HG03097 (cell line): ENCODE data around the gene CA14.
A peak's percentile ranks its signal among the peaks of the same experiment; 100 is the strongest.
"Not testable (repeated sequence)": the region's sequence is repeated elsewhere in the genome, so short reads cannot be mapped to it uniquely, and the experiment has no call there.

Source experiments
- ATAC-seq: cut with Tn5 transposase; IDR thresholded peaks from one replicate; pipeline ENCODE4 v1.9.1; 2021; ENCODE audit not compliant: unreplicated experiment, low FRiP score

CA14 gene

DNA sequence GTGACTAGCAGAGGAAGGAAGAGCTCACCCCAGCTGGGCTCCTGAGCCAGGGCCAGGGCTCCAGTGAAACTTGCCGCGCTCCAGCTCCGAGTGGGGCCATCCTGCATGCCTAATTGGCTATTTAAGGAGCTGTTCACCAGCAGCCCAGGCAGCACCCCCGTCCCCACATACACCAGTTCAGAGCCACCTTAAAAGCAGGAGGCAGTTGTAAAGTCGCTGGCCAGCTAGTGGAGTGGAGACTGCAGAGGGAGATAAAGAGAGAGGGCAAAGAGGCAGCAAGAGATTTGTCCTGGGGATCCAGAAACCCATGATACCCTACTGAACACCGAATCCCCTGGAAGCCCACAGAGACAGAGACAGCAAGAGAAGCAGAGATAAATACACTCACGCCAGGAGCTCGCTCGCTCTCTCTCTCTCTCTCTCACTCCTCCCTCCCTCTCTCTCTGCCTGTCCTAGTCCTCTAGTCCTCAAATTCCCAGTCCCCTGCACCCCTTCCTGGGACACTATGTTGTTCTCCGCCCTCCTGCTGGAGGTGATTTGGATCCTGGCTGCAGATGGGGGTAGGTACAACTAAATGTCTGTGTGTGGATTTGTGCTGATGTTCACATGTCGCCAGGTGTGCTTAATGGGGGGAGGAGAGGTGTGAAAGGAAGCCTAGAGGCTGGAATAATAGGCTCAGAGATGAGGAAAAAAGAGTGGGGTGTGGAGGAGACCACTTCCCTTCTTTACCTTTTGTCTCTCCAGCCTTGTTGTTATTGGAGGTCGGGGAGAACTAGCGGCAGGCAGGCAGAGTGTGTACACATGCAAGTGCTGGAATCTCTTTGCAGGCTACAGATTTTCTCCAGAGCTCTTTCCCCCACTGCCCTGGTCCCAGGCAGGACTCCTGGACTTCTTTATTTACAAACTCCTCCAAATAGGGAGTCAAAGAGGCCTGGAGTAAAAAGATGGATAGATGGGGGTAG is at the start of gene CA14:
CA14 (plus strand) TSS at position 151 of the 962 bp plus-strand sequence; CDS start at position 506, 355 bp downstream.
- no peak for ATAC-seq

DNA sequence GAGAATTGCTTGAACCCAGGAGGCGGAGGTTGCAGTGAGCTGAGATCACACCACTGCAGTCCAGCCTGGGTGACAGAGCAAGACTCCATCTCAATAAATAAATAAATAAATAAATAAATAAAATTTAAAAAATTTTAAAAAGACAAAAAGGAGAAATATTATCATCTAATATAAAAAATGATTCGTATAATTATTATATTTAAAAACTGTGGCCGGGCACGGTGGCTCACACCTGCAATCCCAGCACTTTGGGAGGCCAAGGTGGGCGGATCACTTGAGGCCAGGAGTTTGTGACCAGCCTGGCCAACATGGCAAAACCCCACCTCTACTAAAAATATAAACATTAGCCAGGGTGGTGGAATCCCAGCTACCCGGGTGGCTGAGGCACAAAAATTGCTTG is 49.1 kb upstream of the CA14 start:
- not testable (repeated sequence) for ATAC-seq

DNA sequence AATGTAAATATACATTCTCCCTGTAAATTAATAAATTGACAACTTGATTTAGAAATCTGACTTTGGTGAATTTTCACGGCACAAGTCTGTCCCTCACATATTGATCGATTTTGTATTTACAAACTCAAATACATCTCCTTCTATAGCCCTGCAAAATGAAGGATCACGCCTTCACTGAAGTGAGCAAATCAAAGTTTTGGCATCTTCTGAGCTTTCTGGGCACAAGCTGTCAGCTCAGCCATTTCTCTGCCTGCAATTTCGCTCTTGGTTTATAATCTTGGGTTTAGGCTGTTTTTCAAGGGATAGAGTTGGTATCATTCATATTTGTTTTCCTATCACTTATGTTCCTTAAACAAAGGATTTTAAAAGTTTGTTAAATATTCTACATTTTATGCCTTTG is 47.5 kb upstream of the CA14 start:
- no peak for ATAC-seq

DNA sequence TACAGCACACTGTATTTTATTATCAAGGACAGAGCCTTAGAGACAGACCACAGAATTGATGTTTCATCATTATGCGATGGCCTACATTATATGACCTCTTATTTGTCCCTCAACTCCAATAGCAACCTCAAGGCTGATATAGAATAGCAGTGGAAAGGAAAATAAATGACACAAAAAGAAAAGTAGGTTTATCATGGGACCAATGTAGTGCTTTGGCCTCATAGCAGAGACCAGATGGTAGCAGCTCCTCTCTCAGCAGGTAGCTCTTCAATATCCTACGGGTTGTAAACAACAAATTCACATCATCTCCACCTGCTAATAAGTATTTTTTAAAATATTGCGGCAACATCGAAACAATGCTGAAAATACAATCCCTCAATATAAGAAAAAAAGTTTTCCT is 46.9 kb upstream of the CA14 start:
- ATAC-seq, result no peak

DNA sequence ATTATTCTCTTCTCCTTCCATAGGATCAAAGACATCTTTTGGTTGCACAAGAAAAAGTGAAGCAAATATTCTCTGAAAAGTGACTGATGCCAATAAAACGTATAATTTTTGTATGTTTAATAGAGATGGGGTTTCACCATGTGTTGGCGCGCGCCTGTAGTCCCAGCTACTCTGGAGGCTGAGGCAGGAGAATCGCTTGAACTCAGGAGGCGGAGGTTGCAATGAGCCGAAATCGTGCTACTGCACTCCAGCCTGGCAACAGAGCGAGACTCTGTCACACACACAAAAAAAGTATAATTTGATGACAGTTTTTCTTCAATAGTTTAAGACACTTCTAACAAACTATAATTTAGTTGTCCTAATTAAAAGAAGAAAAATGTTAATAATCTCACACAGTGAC is 45.5 kb upstream of the CA14 start:
- no peak for ATAC-seq

DNA sequence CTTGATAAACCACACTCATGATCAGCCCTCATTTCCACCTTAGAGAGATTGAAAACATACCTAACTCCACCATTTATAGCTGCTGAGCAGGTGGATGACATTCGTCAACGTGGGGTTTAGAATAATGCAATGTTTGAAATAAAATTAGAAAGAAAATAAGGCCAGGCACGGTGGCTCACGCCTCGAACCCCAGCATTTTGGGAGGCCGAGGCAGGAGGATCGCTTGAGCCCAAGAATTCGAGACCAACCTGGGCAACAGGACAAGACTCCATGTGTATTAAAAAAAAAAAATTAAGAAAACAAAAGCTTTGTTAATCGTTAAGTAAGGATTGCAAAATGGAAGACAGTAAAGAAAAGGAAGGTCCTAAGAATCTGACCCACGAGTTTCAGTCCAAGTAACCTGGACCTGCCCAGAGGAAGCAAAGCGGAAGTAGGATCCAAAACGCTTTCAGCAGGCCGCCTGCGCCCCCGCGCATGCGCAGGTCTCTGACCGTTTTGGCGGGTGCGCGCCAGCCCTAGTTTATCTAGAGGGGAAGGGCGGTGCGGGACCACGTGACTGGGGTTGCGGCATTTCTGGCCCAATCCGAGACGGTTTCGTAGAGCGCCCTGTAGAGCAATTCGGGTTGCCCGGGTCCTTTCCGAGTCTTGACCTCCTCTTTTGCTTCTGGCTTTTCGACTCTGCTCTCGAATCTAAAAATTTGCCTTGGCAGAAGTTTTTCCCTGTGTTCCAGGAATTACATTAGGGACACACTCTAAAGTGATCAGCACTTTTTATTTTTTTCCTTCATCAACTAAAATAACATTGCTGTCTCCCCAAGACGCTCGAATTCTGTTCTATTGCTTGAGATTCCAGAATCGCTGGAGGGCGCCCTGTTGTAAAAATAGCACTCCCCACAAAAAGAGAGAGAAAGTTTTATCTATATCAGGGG is 44.1 kb upstream of the CA14 start:
- peak; percentile 93 for ATAC-seq

DNA sequence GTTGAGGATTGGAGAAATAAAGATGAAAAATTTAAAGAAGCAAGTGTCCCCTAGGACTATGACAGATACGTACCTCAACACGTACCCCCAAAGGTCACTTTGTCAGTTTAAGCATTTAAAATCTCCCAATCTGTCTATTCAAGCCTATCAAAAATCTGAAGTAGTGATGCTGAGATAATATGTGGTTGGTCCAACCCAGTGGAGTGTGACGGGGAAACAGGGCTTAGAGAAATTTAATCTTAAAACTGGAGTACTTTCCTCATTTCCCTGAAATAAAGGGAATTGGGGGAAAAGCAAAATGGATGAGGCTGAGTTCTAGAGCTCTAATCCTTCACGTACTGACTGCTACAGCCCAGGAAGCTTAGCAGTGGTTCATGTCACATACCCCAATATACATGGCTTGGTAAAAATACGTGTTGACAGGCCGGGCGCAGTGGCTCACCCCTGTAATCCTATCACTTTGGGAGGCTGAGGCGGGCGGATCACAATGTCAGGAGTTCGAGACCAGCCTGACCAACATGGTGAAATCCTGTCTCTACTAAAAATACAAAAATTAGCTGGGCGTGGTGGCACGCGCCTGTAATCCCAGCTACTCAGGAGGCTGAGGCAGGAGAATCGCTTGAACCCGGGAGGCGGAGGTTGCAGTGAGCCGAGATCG is 43.3 kb upstream of the CA14 start:
- ATAC-seq, result not testable (repeated sequence)

DNA sequence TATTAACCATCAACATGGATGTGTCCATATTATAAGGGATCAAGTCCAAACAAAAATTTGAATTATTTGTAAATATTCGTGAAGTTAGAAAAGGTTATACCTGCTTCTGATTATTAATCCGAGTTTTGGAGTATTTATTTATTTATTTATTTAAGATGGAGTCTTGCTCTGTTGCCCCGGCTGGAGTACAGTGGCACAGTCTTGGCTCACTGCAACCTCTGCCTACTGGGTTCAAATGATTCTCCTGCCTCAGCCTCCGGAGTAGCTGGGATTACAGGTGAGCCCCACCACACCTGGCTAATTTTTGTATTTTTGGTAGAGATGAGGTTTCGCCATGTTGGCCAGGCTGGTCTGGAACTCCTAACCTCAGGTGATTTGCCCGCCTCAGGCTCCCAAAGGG is 41.7 kb upstream of the CA14 start:
- ATAC-seq, result not testable (repeated sequence)

DNA sequence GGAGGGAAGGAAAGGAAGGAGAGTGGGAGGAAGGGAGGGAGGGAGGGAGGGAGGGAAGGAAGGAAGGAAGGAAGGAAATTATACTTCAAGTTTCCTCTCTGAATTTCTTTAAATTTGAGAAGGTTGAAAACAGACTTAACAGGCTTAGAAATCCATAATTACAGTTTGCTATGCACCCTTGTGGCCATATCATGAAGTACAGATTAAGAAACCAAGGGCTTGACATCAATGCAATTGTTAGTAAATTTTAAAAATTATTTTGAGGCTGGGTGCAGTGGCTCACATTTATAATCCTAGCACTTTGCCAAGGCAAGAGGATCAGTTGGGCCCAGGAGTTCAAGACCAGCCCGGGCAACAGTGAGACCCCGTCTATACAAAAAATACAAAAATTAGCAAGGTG is 36.0 kb upstream of the CA14 start:
- no peak for ATAC-seq

DNA sequence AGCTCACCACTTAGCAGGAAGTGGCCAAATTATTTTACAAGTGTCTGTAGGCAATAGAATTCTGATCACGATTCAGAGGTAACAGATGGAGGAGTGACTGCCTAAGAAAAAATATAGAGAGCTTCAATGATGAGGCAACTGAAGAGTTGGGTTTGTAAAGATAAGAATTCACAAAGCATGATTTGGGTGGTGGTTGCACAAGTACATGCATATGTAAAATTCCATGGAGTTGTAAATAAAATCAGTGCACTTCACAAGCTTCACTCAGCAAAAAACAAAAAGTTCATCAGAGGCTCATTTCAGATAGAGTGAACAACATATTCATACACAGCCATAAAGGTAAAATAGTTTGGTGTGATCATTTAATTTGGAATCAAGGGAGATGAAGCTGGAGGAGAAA is 32.6 kb upstream of the CA14 start:
- ATAC-seq, result no peak

DNA sequence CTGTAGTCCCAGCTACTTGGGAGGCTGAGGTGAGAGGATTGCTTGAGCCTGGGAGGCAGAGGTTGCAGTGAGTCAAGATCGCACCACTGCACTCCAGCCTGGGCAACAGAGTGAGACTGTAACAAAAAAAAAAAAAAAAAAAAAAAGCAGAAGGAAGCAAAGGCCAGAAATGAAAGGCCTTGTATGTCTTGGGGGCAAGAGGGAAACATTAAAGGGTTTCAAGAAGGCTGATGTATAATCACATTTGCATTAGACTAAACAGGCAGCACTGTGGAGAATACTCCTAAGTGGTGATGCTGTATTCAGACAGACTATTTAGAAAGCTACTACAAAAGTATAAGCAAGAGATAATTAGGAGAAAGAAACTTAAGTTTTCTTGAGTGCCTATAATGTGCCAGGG is 32.0 kb upstream of the CA14 start:
- ATAC-seq, result no peak

DNA sequence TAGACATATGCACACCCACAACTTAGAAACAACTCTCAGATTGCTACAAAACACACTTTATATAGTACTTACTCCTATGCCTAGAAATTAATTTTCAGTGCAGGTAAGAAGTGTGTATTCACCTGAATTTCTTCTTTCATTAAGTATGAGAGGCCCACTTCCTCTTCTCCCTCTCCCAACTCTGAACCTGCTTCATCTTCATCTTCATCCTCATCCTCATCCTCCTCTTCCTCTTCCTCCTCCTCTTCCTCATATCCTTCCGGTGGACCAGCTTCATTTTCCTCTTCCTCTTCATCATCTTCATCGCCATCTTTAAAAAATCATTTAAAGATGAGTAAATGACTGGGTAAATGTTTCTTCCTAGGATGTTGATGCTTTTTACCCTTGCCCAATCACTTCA is 31.1 kb upstream of the CA14 start:
- ATAC-seq, result no peak

DNA sequence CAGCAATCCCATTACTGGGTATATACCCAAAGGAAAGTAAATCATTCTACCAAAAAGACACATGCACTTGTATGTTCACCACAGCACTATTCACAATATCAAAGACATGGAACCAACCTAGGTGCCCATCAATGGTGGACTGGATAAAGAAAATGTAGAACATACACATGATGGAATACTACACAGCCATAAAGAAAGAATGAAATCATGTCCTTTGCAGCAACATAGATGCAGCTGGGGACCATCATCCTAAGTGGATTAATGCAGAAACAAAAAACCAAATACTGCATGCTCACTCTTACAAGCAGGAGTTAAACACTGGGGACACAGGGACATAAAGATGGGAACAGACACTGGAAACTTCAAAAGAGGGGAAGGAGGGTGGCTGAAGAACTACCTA is 30.3 kb upstream of the CA14 start:
- ATAC-seq, result no peak

DNA sequence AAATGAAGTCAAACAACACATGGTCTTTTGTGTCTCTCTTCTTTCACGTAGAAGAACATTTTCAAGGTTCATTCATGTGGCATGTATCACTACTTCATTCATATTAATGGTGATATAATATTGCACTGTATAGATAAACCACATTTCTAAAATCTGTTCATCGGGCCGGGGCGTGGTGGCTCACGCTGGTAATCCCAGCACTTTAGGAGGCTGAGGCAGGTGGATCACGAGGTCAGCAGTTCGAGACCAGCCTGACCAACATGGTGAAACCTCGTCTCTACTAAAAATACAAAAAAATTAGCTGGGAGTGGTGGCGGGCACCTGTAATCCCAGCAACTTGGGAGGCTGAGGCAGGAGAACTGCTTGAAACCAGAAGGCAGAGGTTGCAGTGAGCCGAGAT is 29.3 kb upstream of the CA14 start:
- ATAC-seq, result not testable (repeated sequence)

DNA sequence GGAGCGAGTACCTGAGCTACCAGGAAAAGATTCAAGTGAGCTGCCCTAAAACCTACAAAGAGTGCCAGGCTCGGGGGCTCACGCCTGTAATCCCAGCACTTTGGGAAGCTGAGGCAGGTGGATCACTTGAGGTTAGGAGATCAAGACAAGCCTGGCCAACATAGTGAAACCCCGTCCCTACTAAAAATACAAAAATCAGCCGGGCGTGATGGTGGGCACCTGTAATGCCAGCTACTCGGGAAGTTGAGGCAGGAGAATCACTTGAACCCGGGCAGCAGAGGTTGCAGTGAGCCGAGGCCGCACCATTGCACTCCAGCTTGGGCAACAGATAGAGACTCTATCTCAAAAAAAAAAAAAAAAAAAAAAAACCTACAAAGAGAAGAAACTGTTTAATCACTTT is 24.7 kb upstream of the CA14 start:
- ATAC-seq, result not testable (repeated sequence)

DNA sequence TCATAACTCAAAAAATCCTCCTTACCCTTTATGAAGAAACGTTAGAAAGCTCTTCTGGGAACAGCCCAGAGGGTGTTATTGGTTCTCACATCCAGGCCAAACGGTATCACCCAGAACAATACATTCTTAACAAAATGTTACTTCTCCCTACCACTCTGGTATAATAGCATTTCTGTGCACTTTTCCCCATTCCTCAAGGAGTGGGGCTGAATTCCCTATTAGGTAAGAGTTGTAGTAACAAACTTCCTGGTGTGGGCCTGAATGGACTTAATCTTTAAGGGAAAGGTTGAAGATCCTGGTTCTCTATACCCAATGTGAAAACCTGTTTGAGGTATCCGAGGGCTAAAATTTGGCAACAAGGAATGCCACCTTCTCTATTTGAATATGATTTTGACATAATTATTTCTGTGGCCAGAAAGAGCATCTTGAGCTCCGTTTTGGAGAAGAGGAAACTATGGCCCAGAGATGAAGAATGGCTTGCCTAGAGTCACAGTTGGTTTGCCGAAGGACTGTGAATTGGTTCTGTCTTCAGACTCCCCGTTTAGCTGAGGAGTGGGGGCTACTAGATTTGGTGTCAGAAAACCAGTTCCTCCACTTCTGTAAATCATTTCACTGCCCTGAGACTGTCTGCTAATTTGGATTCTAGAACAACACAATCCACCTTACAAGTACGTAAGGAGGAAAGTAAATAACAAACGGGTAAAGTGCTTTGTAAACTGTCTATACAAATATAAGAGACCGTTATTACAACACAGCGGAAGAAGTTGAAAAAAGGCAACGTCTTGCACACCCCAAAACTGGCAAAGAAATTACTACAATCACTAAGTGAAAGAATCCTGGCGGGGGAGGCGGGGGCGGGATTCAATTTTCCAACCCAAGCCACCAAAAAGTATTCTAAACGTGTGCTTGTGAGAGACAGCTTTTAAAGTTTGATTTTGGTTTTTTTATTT is 23.9 kb upstream of the CA14 start:
- ATAC-seq, result no peak

DNA sequence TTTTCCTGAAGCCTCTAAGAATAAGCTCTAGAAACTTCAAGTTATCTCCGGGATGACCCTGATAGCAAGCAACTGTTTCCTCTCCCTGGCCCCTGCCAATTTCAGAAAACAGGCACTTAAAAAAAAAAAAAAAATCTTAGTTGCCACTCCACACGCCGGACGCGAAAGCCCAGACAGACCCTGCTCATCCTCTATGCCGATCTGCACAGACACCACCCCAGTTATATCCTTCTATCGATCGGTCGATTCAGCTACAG is 23.3 kb upstream of the CA14 start:
- no peak for ATAC-seq

DNA sequence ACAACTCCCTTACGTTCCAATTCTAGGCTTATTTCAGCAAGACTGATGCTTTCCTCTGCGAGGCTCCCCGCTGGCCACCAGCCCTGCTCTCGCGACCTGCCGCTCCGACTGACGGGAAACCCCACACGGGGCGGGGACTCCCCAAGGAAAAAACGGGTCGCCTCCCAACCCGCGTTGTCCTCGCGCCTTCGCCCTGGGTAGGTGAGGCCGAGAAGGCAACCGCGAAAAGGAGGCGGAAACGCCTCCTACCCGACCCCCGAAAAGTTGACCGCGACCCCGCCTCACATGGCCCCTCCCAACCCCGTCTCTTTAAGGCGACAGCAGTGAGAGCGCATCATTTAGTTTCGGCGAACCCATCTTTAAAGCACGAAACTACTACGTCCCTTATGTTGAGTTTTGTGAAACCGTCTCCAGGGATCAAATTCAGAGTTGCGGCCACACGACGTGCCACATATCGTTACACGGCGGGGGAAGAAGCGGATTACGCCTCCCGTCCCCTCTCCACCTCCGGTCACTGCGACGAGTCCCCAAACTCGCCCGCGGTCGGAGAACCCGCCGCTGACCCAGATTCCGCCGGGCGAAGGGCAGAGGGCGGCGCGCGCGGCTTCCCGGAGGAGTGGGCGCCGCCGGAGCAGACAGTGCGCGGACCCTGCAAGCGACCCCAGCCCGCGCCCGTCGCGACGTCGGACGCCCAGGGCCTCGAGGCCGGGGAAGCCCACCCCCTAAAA is 22.8 kb upstream of the CA14 start:
- peak; percentile 56 for ATAC-seq

DNA sequence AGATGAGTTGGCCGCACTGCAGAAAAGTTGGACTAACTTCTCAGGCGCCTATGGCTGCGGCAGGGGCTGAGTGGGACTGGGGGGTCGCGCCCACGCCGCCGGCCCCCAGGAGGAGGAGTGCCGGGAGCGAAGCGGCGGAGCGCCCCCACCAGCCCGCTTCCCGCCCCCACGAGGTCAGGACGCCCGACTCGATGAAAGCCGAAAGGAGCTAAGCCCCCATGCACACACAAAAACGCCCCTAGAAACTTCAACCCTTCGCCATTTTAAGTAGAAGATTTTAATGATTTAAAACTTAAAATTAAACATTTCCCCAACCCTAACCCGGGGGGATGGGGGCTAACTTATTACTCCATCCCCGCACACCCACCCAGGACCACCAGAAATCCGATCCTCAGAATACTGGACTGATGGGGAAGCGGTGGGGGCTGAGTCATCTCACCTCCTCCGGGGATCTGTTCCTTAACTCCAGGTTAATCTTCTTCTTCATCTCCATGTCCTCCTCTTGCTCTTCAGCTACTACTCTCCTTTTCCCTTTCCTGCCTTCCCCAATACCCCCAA is 22.2 kb upstream of the CA14 start:
- no peak for ATAC-seq
